Retinal pigment epithelial cell (primary cell): ENCODE measurements around the gene SORCS2.

Experiments
- DNase-seq: peaks from one replicate; pipeline ENCODE4 v3.0.0-alpha.2; 2010; ENCODE audit warnings: low read depth
- H3K4me3 ChIP-seq: 2 replicates; pipeline ENCODE4 v1.5.1; 2011; ENCODE audit warnings: mild to moderate bottlenecking, low read length, control low read depth, moderate library complexity
- TF ChIP-seq, protein P1 (sequence below): conservative IDR thresholded peaks from 2 replicates; pipeline ENCODE4 v1.5.1; 2011; ENCODE audit warnings: low read depth, low read length, control low read depth, inconsistent platforms

Gene SORCS2

GRCh38 chr4:7186516-7187167, 5.7 kb upstream of the SORCS2 start:
- TF ChIP-seq, protein P1, sequence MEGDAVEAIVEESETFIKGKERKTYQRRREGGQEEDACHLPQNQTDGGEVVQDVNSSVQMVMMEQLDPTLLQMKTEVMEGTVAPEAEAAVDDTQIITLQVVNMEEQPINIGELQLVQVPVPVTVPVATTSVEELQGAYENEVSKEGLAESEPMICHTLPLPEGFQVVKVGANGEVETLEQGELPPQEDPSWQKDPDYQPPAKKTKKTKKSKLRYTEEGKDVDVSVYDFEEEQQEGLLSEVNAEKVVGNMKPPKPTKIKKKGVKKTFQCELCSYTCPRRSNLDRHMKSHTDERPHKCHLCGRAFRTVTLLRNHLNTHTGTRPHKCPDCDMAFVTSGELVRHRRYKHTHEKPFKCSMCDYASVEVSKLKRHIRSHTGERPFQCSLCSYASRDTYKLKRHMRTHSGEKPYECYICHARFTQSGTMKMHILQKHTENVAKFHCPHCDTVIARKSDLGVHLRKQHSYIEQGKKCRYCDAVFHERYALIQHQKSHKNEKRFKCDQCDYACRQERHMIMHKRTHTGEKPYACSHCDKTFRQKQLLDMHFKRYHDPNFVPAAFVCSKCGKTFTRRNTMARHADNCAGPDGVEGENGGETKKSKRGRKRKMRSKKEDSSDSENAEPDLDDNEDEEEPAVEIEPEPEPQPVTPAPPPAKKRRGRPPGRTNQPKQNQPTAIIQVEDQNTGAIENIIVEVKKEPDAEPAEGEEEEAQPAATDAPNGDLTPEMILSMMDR: no peak
- no peak overlapping the region for H3K4me3 ChIP-seq
- no peak for DNase-seq

DNA sequence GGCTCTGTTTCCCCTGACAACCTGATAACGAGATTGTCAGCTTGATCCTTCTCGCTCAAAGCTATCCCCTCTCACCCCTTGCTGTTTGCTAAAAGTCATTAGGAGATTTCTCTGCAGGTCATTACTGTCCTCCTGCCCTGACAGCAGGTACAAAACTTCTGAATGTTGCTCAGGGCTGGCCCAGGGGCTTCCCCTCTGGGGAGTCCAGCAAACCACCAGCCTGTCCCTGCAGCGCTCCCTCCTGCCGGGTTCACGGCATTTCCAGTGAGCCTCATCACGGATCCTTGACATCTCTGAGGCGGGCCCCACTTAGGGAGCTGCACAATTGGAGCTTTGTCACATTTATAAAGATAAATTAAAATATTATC, 5.2 kb upstream of the SORCS2 start:
- TF ChIP-seq, protein P1: no peak
- no peak overlapping the region for H3K4me3 ChIP-seq
- no peak for DNase-seq

DNA sequence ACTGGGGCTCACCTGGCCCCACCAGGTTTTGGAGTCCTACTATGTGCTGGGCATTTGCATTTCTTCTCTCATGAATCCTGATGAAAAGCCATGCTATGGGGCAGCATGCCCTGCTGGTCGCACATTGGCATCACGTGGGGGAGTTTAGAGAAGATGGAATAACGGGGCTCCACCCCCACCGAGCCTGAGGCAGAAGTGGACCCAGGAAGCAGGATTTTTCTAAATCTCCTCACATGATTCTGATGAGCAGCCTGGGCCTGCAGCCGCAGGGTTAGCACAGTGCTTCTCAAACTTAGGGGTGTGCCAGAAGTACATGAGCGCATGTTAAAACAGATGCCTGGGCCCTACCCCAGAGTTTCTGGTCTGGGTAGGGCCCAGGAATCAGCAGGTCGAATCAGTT, 4.6 kb upstream of the SORCS2 start:
- no peak overlapping the region for H3K4me3 ChIP-seq
- DNase-seq: no peak
- TF ChIP-seq, protein P1: no peak

DNA sequence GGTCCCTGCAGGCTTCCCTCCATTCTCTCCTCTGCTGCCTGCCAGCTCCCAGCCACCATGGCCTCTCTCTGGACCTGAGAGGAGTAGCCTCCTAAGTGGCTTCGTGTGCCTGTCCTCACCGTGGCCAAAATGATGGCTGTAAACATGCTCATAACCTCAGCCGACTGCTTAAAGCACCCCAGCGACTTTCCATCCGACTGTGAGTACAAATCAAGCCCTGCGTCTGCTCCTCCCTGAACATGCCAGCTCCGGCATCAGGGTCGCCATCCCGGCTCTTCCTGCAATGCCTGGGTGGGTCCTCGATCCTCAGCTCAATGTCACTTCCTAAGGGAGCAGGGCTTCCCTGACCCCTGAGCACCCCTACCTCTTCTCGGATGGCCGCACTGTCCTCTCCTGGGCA, 3.3 kb upstream of the SORCS2 start:
- TF ChIP-seq, protein P1: no peak
- no peak for DNase-seq
- H3K4me3 ChIP-seq: no peak overlapping the region

GRCh38 chr4:7189475-7190277, 2.7 kb upstream of the SORCS2 start:
- TF ChIP-seq, protein P1: no peak
- no peak overlapping the region for H3K4me3 ChIP-seq
- no peak for DNase-seq

GRCh38 chr4:7190278-7190594, 2.1 kb upstream of the SORCS2 start:
- DNase-seq: no peak
- TF ChIP-seq, protein P1: no peak
- H3K4me3 ChIP-seq: no peak overlapping the region
